Activated B cell treated with CpG ODN at 0.5 μM for 24 hours (primary cell): ENCODE measurements around the gene PRPF6. TPM values are rescaled to one million over a fixed set of nuclear protein-coding genes. Genes with fewer than 3 reads are reported as not detected.
"Not testable (repeated sequence)": the region's sequence is repeated elsewhere in the genome, so short reads cannot be mapped to it uniquely, and the experiment has no call there.

Experiments
- ATAC-seq: fragments of 200-7000 bp; cut with Tn5 transposase; one replicate; pipeline ENCODE4 v1.10.0; 2021; ENCODE audit warnings: low read depth, mild to moderate bottlenecking, moderate library complexity
- CTCF ChIA-PET: fragments of 350-600 bp; sonication (Branson Sonifier 250); formaldehyde crosslinking; loops from one replicate; lab custom pipeline; 2021; ENCODE audit warnings: antibody characterized with exemption; lab: Charles Lee
- POLR2A ChIA-PET: fragments of 350-600 bp; sonication (Branson Sonifier 250); formaldehyde crosslinking; loops from one replicate; lab custom pipeline; 2021; ENCODE audit warnings: antibody characterized with exemption; lab: Charles Lee
- DNase-seq: peaks from one replicate; pipeline ENCODE4 v3.0.0; 2022
- H3K27ac Mint-ChIP-seq: one replicate; pipeline ENCODE4 v1.8.0; 2020; ENCODE audit warnings: mixed read lengths
- H3K27me3 Mint-ChIP-seq: one replicate; pipeline ENCODE4 v1.8.0; 2021; ENCODE audit warnings: mixed read lengths
- H3K36me3 Mint-ChIP-seq: one replicate; pipeline ENCODE4 v1.8.0; 2021; ENCODE audit warnings: low read depth, mixed read lengths
- H3K4me1 Mint-ChIP-seq: one replicate; pipeline ENCODE4 v1.8.0; 2021; ENCODE audit warnings: mixed read lengths
- H3K4me3 Mint-ChIP-seq: one replicate; pipeline ENCODE4 v1.8.0; 2020; ENCODE audit warnings: mild to moderate bottlenecking, mixed read lengths
- H3K9me3 Mint-ChIP-seq: one replicate; pipeline ENCODE4 v1.8.0; 2020; ENCODE audit warnings: mixed read lengths
- CTCF ChIP-seq: fragments of 200-600 bp; IDR thresholded peaks from one replicate; pipeline ENCODE4 v1.8.0; 2022; ENCODE audit warnings: antibody characterized with exemption, mild to moderate bottlenecking
- intact Hi-C: fragments of 100-400 bp; cut with micrococcal nuclease; formaldehyde crosslinking; loops from one replicate; pipeline ENCODE4 v1.15.1; 2024
- total RNA-seq: library from RNA; stranded (reverse); gene quantifications from 2 replicates; pipeline ENCODE4 v1.2.3, GENCODE V29; 2022

PRPF6 gene
- total RNA-seq, 1 donor from 2014 or later, result 75.8 TPM

- Mint-ChIP-seq H3K27ac (no peak overlapping the region), H3K9me3 (no peaks in the 10 kb centered on the region), H3K4me1 (peaks cover 25% of the 10 kb centered on the region), H3K36me3 (peaks cover 14% of the 10 kb centered on the region), H3K4me3 (no peak overlapping the region), H3K27me3 (no peaks in the 10 kb centered on the region)
- DNase-seq (peak; percentile 12), ATAC-seq (no peak)
- TF ChIP-seq CTCF, result no peak
- CTCF ChIA-PET, result interaction anchor here (0.7 to 2.3 kb wide), 7 partner anchors 9 to 749 kb away, joined by 4 to 12 read pairs (median 4); partner anchors contain the start of genes PTK6, TPD52L2 and UCKL1
- intact Hi-C loops, result loop anchor here (2.0 to 5.0 kb wide), 5 partner anchors 265 to 915 kb away; partner anchors contain the start of genes ARFRP1 and ZGPAT
- POLR2A ChIA-PET, result interaction anchor here (1.8 to 3.4 kb wide), 2 partner anchors 107 to 435 kb away, joined by 7 to 13 read pairs; partner anchors contain the start of genes PTK6 and TPD52L2
Measured at GRCh38 chr20:63972312-63973159, 8.4 kb upstream of the PRPF6 start.

DNA sequence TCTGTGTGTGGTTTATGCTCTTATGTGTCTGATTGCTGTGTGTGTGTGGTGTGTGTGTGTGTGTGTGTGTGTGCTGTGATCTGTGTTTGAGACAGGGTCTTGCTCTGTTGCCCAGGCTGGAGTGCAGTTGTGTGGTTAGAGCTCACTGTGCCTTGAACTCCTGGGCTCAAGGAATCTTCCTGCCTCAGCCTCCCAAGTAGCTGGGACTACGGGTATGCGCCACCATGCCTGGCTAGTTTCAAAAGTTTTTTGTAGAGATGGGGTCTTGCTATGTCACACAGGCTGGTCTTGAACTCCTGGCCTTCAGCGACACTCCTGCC lies 7.8 kb upstream of the PRPF6 start:
- TF ChIP-seq CTCF, result no peak
- Mint-ChIP-seq H3K27ac (no peak overlapping the region), H3K4me1 (peaks cover 30% of the 10 kb centered on the region), H3K36me3 (peaks cover 14% of the 10 kb centered on the region), H3K4me3 (no peak overlapping the region), H3K9me3 (no peaks in the 10 kb centered on the region), H3K27me3 (no peaks in the 10 kb centered on the region)
- POLR2A ChIA-PET, result interaction anchor here (0.9 to 3.4 kb wide), 5 partner anchors 108 to 477 kb away, joined by 4 to 13 read pairs (median 7); partner anchors contain the start of genes ARFRP1, PPDPF, PTK6 and TPD52L2
- CTCF ChIA-PET, result interaction anchor here (0.6 to 2.3 kb wide), 12 partner anchors 9 to 750 kb away, joined by 3 to 13 read pairs (median 4); partner anchors contain the start of genes OPRL1, PTK6 and TPD52L2
- intact Hi-C loops, result loop anchor here (2.0 to 5.0 kb wide), 5 partner anchors 266 to 916 kb away; partner anchors contain the start of genes ARFRP1 and ZGPAT
- ATAC-seq (no peak), DNase-seq (no peak)

DNA sequence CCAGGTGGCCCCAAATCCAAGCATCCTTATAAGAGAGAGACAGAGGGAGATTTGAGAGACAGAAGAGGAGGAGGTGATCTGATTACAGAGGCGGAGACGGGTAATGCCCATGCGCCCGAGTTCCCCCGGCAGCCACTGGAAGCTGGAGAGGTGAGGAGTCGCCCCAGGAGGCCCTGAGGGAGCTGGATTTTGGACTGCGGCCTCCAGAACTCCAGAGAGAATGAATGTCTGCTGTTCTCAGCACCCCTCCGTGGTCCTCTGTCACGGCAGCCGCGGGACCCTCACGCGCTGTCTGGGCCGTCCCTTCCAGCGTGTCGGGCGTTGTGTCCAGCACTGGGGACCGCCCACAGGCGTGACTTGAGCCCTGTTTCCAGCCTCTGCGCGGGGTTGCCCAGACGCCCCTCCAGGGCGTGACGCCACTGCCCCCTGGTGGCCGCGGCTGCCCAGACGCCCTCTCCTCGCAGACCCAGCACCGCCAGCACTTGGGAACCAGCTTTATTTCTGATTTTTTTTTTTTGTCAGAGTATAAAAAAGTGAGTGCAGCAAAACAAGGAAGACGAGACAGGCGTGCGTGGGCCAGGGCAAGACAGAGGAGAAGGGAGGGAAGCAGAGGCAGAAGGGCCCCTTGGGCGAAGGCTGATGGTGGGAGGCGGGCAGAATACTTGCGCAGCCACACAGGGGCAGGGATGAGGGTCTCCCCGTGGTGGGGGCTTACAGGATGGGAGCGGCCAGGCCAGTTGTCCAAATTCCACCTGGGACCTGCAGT lies 7.1 kb upstream of the PRPF6 start:
- ChIA-PET POLR2A (interaction anchor here (0.9 to 3.4 kb wide), 7 partner anchors 108 to 478 kb away, joined by 3 to 13 read pairs (median 7); partner anchors contain the start of genes ARFRP1, PPDPF, PTK6 and TPD52L2), CTCF (interaction anchor here (0.6 to 2.3 kb wide), 20 partner anchors 8 to 750 kb away, joined by 3 to 13 read pairs (median 4); partner anchors contain the start of genes OPRL1, PTK6 and TPD52L2)
- Mint-ChIP-seq H3K27ac (no peak overlapping the region), H3K36me3 (peaks cover 14% of the 10 kb centered on the region), H3K9me3 (no peaks in the 10 kb centered on the region), H3K27me3 (no peaks in the 10 kb centered on the region), H3K4me3 (peak overlapping the region; percentile 8), H3K4me1 (peaks cover 28% of the 10 kb centered on the region)
- TF ChIP-seq CTCF, result peak; percentile 72
- ATAC-seq (peak; percentile 66), DNase-seq (peak; percentile 87)
- intact Hi-C loops, result loop anchor here (1.0 to 5.0 kb wide), 10 partner anchors 110 to 917 kb away; partner anchors contain the start of genes ARFRP1 and ZGPAT

GRCh38 chr20:63974402-63975200 lies 6.3 kb upstream of the PRPF6 start:
- Mint-ChIP-seq H3K4me3 (no peak overlapping the region), H3K4me1 (peaks cover 25% of the 10 kb centered on the region), H3K27ac (no peak overlapping the region), H3K9me3 (no peaks in the 10 kb centered on the region), H3K36me3 (peaks cover 14% of the 10 kb centered on the region), H3K27me3 (no peaks in the 10 kb centered on the region)
- CTCF ChIA-PET, result interaction anchor here (0.6 to 2.3 kb wide), 17 partner anchors 17 to 751 kb away, joined by 3 to 13 read pairs (median 4); partner anchors contain the start of genes PTK6 and TPD52L2
- peak; percentile 13 for DNase-seq
- no peak for ATAC-seq
- POLR2A ChIA-PET, result interaction anchor here (1.0 to 3.4 kb wide), 6 partner anchors 109 to 454 kb away, joined by 3 to 13 read pairs (median 8); partner anchors contain the start of genes ARFRP1, PPDPF, PTK6 and TPD52L2
- no peak for TF ChIP-seq CTCF
- intact Hi-C loops, result loop anchor here (1.0 to 5.0 kb wide), 9 partner anchors 110 to 917 kb away; partner anchors contain the start of genes ARFRP1 and ZGPAT

DNA sequence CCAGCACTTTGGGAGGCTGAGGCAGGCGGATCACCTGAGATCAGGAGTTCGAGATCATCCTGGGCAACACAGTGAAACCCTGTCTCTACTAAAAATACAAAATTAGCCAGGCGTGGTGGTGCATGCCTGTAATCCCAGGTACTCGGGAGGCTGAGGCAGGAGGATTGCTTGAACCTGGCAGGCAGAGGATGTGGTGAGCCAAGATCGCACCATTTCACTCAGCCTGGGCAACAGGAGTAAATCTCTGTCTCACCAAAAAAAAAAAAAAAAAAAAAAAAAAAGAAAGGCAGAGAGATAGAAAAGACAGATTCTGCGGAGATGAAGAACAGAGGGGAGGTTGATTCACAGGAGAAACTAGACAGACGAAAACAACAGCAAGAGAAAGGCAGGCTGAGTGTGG lies 4.4 kb upstream of the PRPF6 start:
- H3K4me3 Mint-ChIP-seq, result peak overlapping the region; percentile 5
- H3K4me1 Mint-ChIP-seq, result peaks cover 38% of the 10 kb centered on the region
- DNase-seq, CTCF ChIA-PET, ATAC-seq, H3K9me3 Mint-ChIP-seq, H3K27me3 Mint-ChIP-seq, intact Hi-C loops, POLR2A ChIA-PET: not testable (repeated sequence)
- H3K27ac Mint-ChIP-seq, result peak overlapping the region; percentile 53
- peaks cover 15% of the 10 kb centered on the region for H3K36me3 Mint-ChIP-seq
